H9 (cell line): ENCODE data around the gene EPM2A. TPM values are rescaled to one million over a fixed set of nuclear protein-coding genes. Genes with fewer than 3 reads are reported as not detected.

Source experiments
- DNase-seq: peaks from one replicate; pipeline ENCODE4 v3.0.0-alpha.2; 2017
- H2AFZ ChIP-seq: one replicate; pipeline ENCODE4 v1.6.1; 2013; ENCODE audit warnings: mild to moderate bottlenecking, low read length, control low read depth, moderate library complexity
- H2AK5ac ChIP-seq: 2 replicates; pipeline ENCODE4 v1.6.1; 2013; ENCODE audit warnings: low read length, control low read depth, mixed read lengths; ENCODE audit not compliant: insufficient read length
- H2BK120ac ChIP-seq: one replicate; pipeline ENCODE4 v1.6.1; 2013; ENCODE audit warnings: low read depth, mild to moderate bottlenecking, low read length, control low read depth, inconsistent platforms; ENCODE audit not compliant: poor library complexity, severe bottlenecking
- H2BK12ac ChIP-seq: 2 replicates; pipeline ENCODE4 v1.6.1; 2013; ENCODE audit warnings: low read length, control low read depth, mixed read lengths, low read depth; ENCODE audit not compliant: insufficient read length
- H2BK15ac ChIP-seq: 2 replicates; pipeline ENCODE4 v1.6.1; 2013; ENCODE audit warnings: low read depth, low read length, control low read depth
- H2BK20ac ChIP-seq: one replicate; pipeline ENCODE4 v1.6.1; 2013; ENCODE audit warnings: low read depth, mild to moderate bottlenecking, low read length, control low read depth, inconsistent platforms; ENCODE audit not compliant: poor library complexity, severe bottlenecking
- H2BK5ac ChIP-seq: 2 replicates; pipeline ENCODE4 v1.6.1; 2013; ENCODE audit warnings: low read length, control low read depth, mixed read lengths; ENCODE audit not compliant: insufficient read length
- H3K14ac ChIP-seq: 2 replicates; pipeline ENCODE4 v1.6.1; 2013; ENCODE audit warnings: low read length, control low read depth; ENCODE audit not compliant: insufficient read depth
- H3K18ac ChIP-seq: 2 replicates; pipeline ENCODE4 v1.6.1; 2013; ENCODE audit warnings: low read depth, mild to moderate bottlenecking, mixed read lengths, low read length, control low read depth; ENCODE audit not compliant: insufficient read length
- H3K23ac ChIP-seq: 2 replicates; pipeline ENCODE4 v1.6.1; 2013; ENCODE audit warnings: low read length, control low read depth, mixed read lengths, low read depth; ENCODE audit not compliant: insufficient read length
- H3K23me2 ChIP-seq: 2 replicates; pipeline ENCODE4 v1.6.1; 2013; ENCODE audit warnings: low read depth, mild to moderate bottlenecking, mixed read lengths, low read length, control low read depth; ENCODE audit not compliant: insufficient read length, poor library complexity, severe bottlenecking
- H3K27ac ChIP-seq: 2 replicates; pipeline ENCODE4 v1.5.1; 2013; ENCODE audit warnings: low read length, control low read depth, mixed read lengths, low read depth; ENCODE audit not compliant: insufficient read length
- H3K27me3 ChIP-seq: 2 replicates; pipeline ENCODE4 v1.6.1; 2013; ENCODE audit warnings: low read length, control low read depth, inconsistent platforms; ENCODE audit not compliant: insufficient read depth
- H3K4ac ChIP-seq: 2 replicates; pipeline ENCODE4 v1.6.1; 2013; ENCODE audit warnings: low read depth, mild to moderate bottlenecking, control low read depth, inconsistent platforms, low read length, moderate library complexity
- H3K4me1 ChIP-seq: 2 replicates; pipeline ENCODE4 v1.6.1; 2013; ENCODE audit warnings: low read length, control low read depth, inconsistent platforms; ENCODE audit not compliant: insufficient read depth
- H3K4me2 ChIP-seq: 2 replicates; pipeline ENCODE4 v1.6.1; 2013; ENCODE audit warnings: low read length, control low read depth, mixed read lengths; ENCODE audit not compliant: insufficient read length, insufficient read depth
- H3K56ac ChIP-seq: 2 replicates; pipeline ENCODE4 v1.6.1; 2013; ENCODE audit warnings: low read depth, mild to moderate bottlenecking, mixed read lengths, low read length, control low read depth; ENCODE audit not compliant: insufficient read length
- H3K79me1 ChIP-seq: 2 replicates; pipeline ENCODE4 v1.6.1; 2013; ENCODE audit warnings: low read depth, mild to moderate bottlenecking, moderate library complexity, low read length, control low read depth, inconsistent platforms; ENCODE audit not compliant: insufficient read depth, poor library complexity, severe bottlenecking
- H3K79me2 ChIP-seq: 2 replicates; pipeline ENCODE4 v1.6.1; 2013; ENCODE audit warnings: low read length, control low read depth, inconsistent platforms; ENCODE audit not compliant: insufficient read depth
- H3K9ac ChIP-seq: 2 replicates; pipeline ENCODE4 v1.6.1; 2013; ENCODE audit warnings: low read length, control low read depth, mixed read lengths; ENCODE audit not compliant: insufficient read length; ENCODE audit errors: extremely low read depth
- H3K9me3 ChIP-seq: one replicate; pipeline ENCODE4 v1.6.1; 2013; ENCODE audit warnings: low read depth, low read length, inconsistent platforms; ENCODE audit not compliant: control insufficient read depth
- H3T11ph ChIP-seq: one replicate; pipeline ENCODE4 v1.6.1; 2013; ENCODE audit warnings: mild to moderate bottlenecking, low read length, control low read depth, inconsistent platforms
- H4K20me1 ChIP-seq: one replicate; pipeline ENCODE4 v1.6.1; 2013; ENCODE audit not compliant: control insufficient read depth, insufficient read length, insufficient read depth
- H4K5ac ChIP-seq: 2 replicates; pipeline ENCODE4 v1.6.1; 2013; ENCODE audit warnings: low read depth, mild to moderate bottlenecking, mixed read lengths, low read length, control low read depth; ENCODE audit not compliant: insufficient read length
- H4K8ac ChIP-seq: replicated peaks from 2 replicates; pipeline ENCODE4 v1.6.1; 2013; ENCODE audit warnings: low read length, control low read depth, mixed read lengths, low read depth; ENCODE audit not compliant: insufficient read length
- H4K91ac ChIP-seq: 2 replicates; pipeline ENCODE4 v1.6.1; 2013; ENCODE audit warnings: low read depth, mild to moderate bottlenecking, moderate library complexity, mixed read lengths, low read length, control low read depth; ENCODE audit not compliant: insufficient read length
- H3K27ac Mint-ChIP-seq, 3 experiments: 2 replicates in 2 of 3; 3 replicates in 1 of 3; pipeline ENCODE4 v1.8.0; 2020 to 2021; ENCODE audit warnings: mixed read lengths in 3 of 3, mild to moderate bottlenecking in 1 of 3, moderate library complexity in 1 of 3
- H3K27me3 Mint-ChIP-seq: 2 replicates; pipeline ENCODE4 v1.8.0; 2021; ENCODE audit warnings: low read depth, mild to moderate bottlenecking, moderate library complexity, mixed read lengths
- H3K36me3 Mint-ChIP-seq, 3 experiments: 2 replicates in 2 of 3; 3 replicates in 1 of 3; pipeline ENCODE4 v1.8.0; 2020 to 2021; ENCODE audit warnings: low read depth in 3 of 3, mixed read lengths in 3 of 3; ENCODE audit not compliant: insufficient read depth in 1 of 3
- H3K4me1 Mint-ChIP-seq, 2 experiments: 2 replicates each; pipeline ENCODE4 v1.8.0; 2020; ENCODE audit warnings: mixed read lengths in 2 of 2
- H3K4me3 Mint-ChIP-seq, 2 experiments: 2 replicates in 1 of 2; 3 replicates in 1 of 2; pipeline ENCODE4 v1.8.0; 2020 to 2021; ENCODE audit warnings: mild to moderate bottlenecking in 2 of 2, mixed read lengths in 2 of 2, moderate library complexity in 1 of 2
- H3K9me3 Mint-ChIP-seq, 2 experiments: 2 replicates in 1 of 2; 3 replicates in 1 of 2; pipeline ENCODE4 v1.8.0; 2020; ENCODE audit warnings: mild to moderate bottlenecking in 2 of 2, mixed read lengths in 2 of 2, moderate library complexity in 1 of 2
- CTCF ChIP-seq: fragments of 200-600 bp; sonication (generic); conservative IDR thresholded peaks from 3 replicates; pipeline ENCODE4 v1.8.0; 2021; ENCODE audit warnings: antibody characterized with exemption, mild to moderate bottlenecking
- WGBS: extraction: QIAGEN DNeasy Blood & Tissue Kit; methylation state at CpG from one replicate; pipeline ENCODE4 v1.1.7; 2013; ENCODE audit warnings: missing lambda C conversion rate, low lambda C conversion rate, mixed read lengths; ENCODE audit not compliant: insufficient read length; ENCODE audit errors: extremely low coverage; 5-methylcytosine and 5-hydroxymethylcytosine counted together
- total RNA-seq: library from RNA; stranded (reverse); gene quantifications from 2 replicates; pipeline ENCODE4 v1.2.1, GENCODE V29; 2021

The EPM2A gene
- total RNA-seq, 1 experiment from 2014 or later = 8.2 TPM

- Histone ChIP-seq H2AK5ac (no peak overlapping the region), H2BK15ac (no peak overlapping the region), H3K79me2 (no peaks in the 10 kb centered on the region), H2BK20ac (no peak overlapping the region), H3K27ac (no peak overlapping the region), H2BK12ac (no peak overlapping the region), H3K56ac (no peak overlapping the region), H3T11ph (no peak overlapping the region), H3K23ac (no peak overlapping the region), H2BK120ac (no peak overlapping the region), H3K14ac (no peak overlapping the region), H3K4me2 (no peak overlapping the region), H4K20me1 (no peaks in the 10 kb centered on the region), H3K4me1 (no peaks in the 10 kb centered on the region; the same call in 1 of the 2 replicates), H2AFZ (no peak overlapping the region), H4K5ac (no peak overlapping the region), H3K9ac (no peak overlapping the region), H3K23me2 (no peaks in the 10 kb centered on the region), H2BK5ac (no peak overlapping the region), H4K91ac (no peak overlapping the region), H3K27me3 (no peaks in the 10 kb centered on the region), H3K4ac (no peak overlapping the region), H3K18ac (no peak overlapping the region), H3K9me3 (no peaks in the 10 kb centered on the region), H3K79me1 (no peaks in the 10 kb centered on the region), H4K8ac (no peak overlapping the region)
- H3K27ac Mint-ChIP-seq = no peak overlapping the region
- H3K4me3 Mint-ChIP-seq = no peak overlapping the region
- H3K36me3 Mint-ChIP-seq = peaks cover 0 to 2% (median 0%) of the 10 kb centered on the region in 3 experiments; a peak in 2 of 7 replicates
- no CpG with 5 or more reads among the region's 1 CpG for WGBS
- H3K27me3 Mint-ChIP-seq = no peaks in the 10 kb centered on the region
- H3K9me3 Mint-ChIP-seq = no peaks in the 10 kb centered on the region
- TF ChIP-seq CTCF = no peak
- peaks cover 7 to 8% of the 10 kb centered on the region in 2 experiments; a peak in 3 of 4 replicates for H3K4me1 Mint-ChIP-seq
- no peak for DNase-seq
These were observed 66.5 kb downstream of the EPM2A start for GRCh38 chr6:145668844-145669243.
